ENCODE data around the gene RASA3.
A peak's percentile ranks its signal among the peaks of the same experiment; 100 is the strongest.
"Not testable (repeated sequence)": the region's sequence is repeated elsewhere in the genome, so short reads cannot be mapped to it uniquely, and the experiment has no call there.

The RASA3 gene

DNA sequence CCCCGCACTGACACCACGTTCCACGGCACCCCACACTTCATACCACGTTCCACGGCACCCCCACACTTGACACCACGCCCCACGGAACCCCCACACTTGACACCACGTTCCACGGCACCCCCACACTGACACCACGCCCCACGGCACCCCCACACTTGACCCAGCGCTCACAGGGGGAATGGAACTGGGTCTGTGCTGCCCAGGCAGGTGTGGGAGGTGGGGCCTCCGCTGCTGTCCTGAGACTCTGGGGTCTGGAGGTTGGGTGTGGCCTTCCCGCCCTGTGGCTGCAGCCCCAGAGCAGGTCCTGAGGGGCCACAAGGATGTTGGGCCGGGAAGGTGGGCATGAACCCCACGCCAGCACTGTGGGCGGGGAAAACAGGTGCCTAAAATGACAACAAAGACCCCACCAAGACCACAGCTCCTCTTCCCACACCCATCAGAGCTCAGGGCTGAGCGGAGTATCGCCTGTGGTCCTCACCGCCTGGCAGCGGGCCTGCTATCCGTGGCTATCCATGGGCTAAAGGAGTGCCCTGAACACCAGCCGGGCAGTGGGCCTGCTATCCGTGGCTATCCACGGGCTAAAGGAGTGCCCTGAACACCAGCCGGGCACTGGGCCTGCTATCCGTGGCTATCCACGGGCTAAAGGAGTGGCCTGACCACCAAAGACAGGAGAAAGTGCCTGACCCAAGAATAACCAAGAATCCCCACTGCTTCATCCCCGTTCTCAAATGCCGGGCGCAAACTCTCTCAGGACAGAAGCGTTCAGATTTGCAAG lies 98.7 kb downstream of the RASA3 start:
- no peak for DNase-seq (ENCODE audit: low spot score)

DNA sequence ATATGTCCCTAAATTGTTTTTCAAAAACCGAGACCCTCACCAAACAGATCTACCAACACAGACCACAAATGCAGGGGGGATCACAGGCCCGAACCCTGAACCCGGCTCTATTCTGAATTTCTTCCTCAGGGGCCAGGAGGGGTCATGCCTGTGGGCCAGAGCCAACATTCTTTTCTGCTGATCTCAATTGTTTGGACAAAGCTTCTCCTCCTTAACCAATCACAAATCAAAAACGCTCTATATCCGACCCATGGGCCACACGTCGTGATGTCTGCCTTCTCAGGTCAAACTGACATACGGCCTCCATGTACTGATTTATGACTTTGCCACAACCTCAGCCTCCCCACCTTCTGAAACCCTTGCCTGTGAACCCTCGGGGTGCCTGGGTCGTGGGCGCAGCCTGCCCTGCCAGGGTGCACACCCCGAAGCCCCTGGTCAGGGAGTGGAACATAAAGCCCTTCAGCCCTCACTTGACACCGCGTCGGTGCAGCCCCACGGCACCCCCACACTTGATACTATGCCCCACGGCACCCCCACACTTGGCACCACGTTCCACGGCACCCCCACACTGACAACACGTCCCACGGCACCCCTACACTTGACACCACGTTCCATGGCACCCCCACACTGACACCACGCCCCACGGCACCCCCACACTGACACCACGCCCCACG lies 100.2 kb downstream of the RASA3 start:
- DNase-seq (ENCODE audit: low spot score): no peak

DNA sequence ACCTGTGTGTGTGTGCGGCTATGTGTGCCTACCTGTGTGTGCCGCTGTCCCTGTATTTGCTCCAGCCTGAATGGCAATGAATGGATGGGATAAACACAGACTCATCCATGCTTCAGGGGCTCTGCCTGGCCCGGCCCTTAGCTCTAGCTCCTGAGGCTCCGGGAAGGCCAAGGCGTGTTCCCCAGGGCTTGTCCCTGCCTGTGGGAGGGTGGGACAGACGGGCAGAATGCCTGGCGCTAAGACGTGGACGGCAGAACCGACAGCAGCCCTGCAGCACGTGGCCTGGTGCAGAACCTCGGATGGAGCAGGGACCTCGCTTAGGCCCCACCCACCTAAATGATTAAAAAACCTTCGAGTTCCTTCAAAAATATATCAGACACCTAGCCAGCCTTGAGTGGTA lies 100.8 kb downstream of the RASA3 start:
- no peak for DNase-seq (ENCODE audit: low spot score)

DNA sequence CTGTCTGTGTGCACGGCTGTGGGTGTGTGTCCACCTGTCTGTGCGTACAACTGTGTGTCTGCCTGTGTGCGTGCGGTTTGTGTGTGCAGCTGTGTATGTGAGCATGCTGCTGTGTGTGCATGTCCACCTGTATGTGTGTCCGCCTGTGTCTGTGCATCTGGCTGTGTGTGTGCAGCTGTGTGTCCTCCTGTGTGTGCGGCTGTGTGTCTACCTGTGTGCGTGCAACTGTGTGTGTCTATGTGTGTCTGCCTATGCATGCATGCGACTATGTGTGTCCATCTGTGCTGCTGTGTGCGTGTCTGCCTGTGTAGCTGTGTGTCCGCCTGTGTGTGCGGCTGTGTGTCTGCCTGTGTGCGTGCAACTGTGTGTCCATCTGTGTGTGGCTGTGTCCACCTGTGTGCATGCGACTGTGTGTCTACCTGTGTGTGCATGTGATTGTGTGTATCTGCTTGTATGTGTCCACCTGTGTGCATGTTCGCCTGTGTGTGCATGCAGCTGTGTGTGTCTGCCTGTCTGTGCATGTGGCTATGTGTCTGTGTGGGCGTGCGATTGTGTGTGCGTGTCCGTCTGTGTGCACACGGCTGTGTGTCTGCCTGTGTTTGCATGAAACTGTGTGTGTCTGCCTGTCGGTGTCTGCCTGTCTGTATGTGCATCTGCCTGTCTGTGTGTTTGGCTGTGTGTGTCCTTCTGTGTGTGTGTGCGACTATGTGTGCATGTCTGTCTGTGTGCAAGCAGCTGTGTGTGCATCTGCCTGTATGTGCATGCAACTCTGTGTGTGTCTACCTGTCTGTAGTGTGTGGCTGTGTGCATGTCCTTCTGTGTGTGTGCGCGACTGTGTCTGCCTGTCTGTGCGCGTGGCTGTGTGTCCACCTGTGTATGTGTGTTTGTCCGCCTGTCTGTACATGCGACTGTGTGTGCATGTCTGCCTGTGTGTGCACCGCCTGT lies 101.5 kb downstream of the RASA3 start:
- no peak for DNase-seq (ENCODE audit: low spot score)

DNA sequence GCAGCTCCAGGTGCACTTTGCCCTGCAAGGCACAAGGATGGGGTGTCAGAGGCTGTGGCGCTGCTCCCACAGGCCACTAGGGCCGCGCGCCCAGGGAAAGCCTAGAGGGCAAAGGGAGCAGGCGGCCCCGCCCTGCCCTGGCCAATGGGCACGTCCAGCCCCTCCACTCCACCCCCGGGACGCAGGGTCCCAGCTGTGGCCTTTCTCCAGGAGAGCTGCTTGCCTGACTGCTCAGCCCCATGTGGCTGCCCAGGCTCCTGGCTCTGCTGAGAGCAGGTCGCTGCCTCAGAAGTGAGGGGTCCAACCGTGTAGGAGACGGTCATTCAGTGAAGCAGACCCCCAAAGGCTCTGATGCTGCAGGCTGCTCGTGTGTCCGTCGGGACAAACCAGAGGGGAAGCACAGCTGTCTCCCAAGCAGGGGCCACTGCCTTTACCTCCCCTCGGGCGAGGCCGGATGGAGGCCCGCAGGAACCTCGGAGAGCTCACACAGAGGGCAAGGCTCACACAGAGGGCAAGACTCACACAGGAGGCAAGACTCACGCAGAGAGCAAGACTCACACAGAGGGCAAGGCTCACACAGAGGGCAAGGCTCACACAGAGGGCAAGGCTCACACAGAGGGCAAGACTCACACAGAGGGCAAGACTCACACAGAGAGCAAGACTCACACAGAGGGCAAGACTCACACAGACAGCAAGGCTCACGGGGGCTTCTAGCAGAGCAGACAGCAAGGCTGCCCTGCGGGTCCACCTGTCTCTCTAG lies 102.4 kb downstream of the RASA3 start:
- DNase-seq (ENCODE audit: low spot score): no peak

DNA sequence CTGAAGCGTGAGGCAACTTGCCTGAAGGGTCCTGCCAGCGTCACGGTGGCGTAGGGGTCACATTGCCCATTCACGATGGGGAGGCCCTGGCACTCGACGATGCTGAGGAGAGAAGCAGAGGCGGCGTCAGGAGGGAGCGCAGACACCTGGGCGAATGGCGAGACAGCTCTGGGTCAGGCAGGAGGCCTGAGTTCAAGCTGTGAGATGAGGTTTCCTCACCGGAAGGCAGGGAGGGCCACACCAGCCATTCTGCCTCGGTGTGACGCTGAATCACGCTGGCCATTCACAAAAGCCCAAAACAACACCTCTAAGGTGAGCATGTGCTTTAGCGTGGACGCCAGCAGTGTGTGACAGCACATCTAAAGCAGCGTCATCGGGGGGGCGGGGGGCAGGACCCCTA lies 104.6 kb downstream of the RASA3 start:
- DNase-seq (ENCODE audit: low spot score): no peak

DNA sequence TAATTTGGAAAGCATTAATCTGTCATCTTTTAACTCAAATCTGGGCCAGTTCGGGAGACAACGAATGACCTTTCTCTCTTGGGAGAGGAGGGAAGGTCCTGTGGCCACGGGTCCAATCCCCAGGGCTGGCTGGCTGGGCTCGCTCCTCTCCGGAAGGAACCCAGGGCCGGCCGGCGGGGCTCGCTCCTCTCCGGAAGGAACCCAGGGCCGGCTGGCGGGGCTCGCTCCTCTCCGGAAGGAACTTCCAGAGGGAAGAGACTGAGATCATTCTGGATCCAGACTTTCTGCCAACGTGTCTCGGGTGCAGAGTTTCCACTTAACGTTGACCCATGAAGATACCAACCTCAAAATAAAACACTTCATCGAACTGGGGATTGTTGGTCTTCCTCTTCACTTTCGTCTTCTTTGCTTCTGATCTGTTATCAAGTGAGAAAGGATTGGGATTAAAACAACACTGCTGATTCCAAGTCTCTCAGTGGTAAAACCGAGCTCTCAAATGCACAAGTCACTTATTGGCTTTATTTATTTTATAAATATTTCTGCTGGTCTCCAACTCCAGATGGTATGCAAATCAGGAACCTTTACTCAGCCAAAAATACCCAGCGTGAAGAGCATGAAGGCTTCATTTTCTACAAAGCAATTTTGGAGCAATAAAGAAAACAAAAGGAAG lies 105.2 kb downstream of the RASA3 start:
- DNase-seq (ENCODE audit: low spot score): no peak

DNA sequence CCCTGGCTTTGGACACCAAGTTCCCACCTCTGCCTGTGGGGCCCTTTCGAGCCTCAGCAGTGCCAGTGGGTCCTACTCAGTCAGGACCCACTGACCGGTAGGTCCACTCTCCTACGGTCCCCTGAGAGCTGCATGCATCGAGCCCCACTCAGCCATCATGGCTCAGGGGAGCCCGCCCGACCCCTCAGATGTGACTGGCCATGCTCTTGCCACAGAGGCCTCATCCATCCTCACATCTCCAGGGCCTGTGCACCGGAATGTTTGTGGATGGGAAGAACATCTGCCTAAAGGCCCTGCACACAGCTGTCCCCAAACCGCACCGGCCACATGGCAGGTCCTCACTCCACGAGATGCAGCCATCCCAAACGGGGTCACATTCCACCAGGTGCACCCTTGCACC lies 105.9 kb downstream of the RASA3 start:
- no peak for DNase-seq (ENCODE audit: low spot score)

DNA sequence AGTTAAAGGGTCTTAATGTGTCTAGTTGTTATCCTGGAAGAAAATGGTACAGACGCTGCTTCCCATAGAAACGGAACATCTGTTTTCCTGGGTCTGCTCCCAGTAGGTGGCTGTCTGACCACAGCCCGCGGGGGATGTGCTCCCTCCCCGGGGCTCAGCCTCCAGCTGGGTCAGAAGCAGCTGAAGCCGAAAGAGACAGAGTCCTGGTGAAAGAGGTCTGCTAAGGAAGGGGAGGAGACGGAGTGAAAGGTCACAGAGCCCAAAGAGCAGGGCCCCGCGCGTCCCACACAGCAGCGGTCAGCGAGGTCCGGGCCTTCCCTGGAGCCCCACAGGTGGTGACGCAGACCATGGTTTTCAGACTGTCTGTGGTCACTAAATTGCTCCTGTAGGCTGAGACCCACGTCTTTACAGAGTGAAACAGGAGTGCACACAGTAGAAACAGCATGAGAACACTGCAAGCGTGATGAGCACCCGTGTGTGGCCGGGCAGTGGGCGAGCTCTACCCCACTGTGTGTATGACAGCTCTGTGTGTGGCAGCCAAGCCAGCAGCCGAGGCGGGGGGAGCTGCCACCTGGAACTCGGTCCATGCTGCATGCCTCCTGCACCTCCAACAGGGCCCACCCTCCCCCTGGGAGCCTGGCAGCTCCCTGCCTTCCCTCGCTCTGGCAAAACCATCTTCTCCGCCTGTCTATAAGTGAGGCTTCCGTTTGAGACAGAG lies 106.5 kb downstream of the RASA3 start:
- peak; percentile 56 for DNase-seq (ENCODE audit: low spot score)

DNA sequence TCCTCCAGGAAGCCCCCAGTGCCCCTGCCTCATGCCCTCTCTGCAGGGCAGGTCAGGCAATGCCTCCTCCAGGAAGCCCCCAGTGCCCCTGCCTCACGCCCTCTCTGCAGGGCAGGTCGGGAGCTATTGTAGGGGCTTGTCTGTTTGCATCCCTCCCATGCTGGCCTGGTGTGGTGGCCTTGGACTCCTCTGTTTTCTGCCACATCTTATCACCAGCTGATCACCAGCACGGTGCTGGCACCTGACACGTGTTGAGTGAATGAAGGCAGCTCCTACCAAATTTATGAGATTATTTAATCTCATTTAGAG lies 107.1 kb downstream of the RASA3 start:
- no peak for DNase-seq (ENCODE audit: low spot score)

DNA sequence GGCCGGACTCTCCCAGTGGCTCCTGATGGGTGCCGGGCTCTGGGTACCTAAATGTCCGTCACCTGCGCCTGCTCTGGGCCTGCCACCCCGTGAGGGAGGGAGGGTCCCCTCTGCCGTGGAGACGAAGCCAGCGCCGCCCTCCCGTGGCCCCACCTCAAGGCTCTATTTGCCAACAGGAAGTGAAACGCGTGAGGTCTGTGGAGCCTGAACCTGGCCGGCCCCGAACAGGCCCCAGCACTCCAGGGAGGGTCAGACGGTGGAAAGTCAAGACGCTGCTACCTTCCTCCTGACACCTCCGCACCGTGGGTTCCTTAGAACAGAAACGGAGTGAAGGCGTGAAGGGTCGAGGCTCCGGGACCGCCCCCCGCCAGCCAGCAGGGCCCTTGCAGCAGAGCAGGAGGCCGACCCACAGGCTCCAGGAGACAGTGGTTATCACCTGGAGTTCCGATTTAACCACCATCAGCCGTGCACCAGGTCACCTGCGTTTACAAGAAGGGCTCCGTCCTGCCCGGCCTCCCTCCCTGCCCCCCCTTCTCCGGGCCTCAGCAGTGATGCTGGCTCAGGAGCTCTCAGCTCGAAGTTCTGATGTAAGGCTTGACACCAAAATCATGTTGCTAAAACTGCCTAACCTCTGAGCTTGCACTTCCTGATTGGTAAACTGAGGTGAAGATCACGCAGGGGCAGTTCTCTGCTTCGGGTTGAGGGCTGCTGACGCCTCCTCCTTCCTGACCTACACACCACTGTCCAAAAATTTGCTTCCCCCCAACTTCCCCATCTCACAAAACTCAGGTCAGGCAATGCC lies 107.6 kb downstream of the RASA3 start:
- DNase-seq (ENCODE audit: low spot score): no peak

DNA sequence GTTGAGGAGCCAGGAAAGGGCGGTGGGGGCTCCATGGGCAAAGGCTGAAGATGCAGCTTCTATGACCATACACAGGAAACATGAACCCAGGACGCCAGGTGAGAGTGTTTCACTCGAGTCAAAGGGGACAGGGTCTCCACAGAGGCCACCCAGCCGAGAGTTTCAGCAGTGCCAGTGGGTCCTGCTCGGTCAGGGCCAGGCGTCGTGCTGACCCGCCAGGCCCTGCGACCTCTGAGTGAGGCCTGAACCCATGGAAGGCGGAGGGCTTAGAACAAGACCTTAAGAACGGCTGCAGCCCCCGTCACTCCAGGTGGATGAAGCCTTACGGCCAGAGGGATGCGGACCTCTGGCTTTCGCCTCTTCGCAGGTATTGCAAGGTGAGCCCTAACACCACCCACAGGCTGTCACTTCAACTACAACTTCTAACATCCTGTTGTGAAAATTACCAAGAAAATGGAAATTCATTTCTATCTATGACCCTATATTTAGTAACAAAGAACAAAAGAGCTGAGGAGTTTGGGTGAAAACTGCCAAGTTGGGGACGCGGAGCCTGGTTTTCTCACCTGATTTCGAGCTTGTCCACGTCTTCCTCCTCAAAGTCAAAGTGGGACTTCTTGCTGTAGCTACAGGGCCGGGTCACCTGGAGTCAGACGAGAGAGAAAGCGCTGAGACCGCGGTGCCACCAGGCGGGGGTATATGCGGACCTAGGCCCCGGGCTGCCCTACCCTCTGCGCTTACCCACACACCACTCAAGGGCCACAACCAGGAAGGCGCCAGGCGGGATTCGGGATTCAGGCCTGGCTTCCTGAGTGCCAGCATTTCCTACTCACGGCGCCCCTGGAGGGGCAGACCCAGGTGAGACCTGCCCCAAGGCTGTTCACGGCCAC lies 108.5 kb downstream of the RASA3 start:
- DNase-seq (ENCODE audit: low spot score): no peak

DNA sequence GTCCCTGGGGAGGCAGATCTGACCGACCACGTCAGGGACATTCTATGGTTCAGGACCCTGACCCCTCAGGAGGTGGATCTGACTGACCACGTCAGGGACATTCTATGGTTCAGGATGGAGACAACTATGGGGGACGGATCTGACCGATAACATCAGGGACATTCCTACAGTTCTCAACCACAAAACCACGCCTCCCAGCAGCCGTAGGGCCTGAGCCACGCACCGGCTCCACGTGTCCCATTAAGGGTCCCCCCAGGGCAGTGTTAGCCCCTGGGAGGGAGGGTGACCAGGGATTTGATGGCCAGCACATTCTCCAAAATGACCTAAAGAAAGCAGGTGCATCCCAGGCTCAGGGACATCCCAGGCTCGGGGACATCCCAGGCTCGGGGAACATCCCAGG lies 109.5 kb downstream of the RASA3 start:
- no peak for DNase-seq (ENCODE audit: low spot score)

DNA sequence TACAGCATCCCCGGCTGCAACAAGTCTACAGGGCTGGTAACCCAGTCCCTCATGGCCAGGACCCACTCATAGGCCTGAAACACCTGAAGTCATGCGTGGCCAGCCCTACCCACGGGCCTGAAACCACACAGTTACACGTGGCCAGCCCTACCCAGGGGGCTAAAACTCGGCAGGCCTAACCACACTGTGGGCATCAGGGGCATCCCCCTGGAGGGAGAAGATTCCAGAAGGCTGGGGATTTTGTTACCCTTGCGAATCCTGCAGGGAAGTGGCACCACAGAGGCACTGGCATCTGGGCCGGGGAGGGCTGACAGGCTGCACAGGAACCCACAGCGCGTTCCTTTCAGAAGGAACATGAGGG lies 110.1 kb downstream of the RASA3 start:
- no peak for DNase-seq (ENCODE audit: low spot score)

DNA sequence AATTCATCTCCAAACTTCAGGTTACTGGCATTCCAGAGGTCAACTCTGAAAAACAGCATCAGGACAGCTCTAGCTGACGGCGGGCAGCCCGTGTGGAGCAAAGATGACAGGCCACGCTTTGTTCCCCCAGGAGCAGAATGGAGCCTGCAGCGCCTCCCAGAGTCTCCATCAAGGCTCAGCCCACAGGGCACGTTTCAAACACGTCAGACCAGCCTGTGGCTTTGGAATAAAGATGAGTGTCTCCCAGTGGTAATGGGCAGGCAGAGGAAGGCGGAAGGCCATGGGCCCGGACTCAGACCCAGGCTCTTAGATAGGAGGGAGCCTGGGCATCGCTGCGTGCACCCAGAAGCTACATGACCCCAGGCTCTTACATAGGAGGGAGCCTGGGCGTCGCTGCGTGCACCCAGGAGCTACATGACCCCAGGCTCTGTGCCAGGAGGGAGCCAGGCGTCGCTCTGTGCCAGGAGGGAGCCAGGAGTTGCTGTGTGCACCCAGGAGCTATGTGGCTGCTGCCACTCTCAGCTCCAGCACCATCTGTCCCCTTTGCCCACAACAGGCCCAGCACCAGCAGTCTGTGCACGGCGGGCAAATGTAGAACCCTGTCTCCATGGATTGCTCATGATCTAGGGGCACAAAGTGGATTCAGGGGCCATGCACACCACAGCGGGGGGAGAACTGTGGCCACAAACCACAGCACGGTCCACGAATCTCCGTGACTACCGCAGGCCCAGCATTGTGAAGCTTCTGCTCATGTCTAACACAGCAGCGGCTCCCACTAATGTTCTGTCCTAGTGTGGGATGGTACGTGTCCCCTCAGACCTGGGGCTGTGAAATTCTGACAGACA lies 110.7 kb downstream of the RASA3 start:
- DNase-seq (ENCODE audit: low spot score): peak; percentile 51

DNA sequence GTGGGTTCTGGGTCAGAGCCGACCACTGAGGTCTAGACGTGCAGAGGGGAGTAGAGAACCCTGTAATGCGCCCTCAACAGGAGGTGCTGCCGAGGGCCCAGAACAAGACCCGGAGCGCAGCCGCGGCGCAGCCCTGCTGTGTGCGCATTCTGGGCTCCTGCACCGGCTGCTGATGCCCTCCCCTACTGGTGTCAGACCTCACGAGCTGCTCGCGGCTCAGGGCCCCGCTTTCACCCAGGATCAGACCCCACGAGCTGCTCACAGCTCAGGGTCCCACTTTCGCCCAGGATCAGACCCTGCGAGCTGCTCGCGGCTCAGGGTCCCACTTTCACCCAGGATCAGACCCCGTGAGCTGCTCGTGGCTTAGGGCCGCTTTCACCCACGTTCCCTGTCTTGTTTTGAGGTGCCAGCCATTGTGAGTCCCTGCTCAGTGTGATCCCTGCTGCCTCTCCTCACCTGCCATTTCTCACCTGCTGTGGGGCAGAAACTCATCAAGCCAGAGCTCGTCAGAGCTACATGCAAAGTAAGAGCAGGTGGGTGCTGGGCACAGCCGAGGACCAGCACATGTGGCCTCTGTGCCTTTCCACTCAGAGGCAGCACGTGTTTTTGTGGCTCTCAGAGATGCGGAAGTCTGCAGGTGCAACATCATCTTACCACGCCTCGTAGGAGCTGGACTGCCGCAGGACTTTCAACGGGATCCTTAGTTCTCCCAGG lies 111.5 kb downstream of the RASA3 start:
- no peak for DNase-seq (ENCODE audit: low spot score)

DNA sequence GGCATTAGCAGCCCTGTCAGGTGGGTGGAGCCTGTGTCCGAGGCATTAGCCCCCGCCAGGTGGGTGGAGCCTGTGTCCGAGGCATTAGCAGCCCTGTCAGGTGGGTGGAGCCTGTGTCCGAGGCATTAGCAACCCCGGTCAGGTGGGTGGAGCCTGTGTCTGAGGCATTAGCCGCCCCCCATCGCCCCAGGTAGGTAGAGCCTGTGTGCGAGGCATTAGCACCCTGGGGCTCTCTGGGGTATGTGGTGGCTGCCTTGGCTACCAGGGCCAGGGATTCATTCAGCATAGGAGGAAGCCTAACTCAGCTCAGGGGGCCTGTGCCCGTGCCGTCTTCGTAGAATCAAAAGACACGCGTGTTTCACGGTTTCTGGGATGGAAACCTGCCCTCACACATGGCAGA lies 112.3 kb downstream of the RASA3 start:
- DNase-seq (ENCODE audit: low spot score): not testable (repeated sequence)
